Stimulated activated CD8-positive, alpha-beta memory T cell treated with anti-CD3 and anti-CD28 coated beads, Interleukin-12 subunit alpha, Interleukin-12 subunit beta, amount 100 ng/mL, for 1 hour (primary cell): Measurements from ENCODE around the gene MALRD1.

Experiments
- DNase-seq: peaks from one replicate; pipeline ENCODE4 v3.0.0-alpha.2; 2020; ENCODE audit warnings: low read depth

MALRD1 gene

DNA sequence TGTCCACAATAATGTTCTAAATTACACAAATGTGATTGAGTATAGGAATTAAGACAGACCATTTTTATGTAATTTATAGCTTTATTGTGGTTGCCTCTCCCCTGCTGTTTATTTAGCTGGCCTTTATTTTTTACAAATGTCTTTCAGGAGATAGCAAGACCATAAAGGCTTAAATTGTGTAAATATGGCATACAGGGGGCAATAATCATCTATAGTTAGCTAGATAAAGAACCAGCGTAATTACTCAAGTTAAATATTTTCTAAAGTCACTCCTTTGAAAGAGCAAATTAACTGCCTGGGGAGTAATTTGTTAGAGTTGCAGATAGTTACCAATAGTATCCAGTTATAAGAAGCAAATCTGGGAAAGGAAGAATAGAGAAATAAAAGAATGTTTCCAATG is at the start of gene MALRD1:
Gene MALRD1 (plus strand): TSS at position 313 of the 400 bp plus-strand sequence. CDS start 138 bp downstream, outside the sequence.
- DNase-seq = no peak

DNA sequence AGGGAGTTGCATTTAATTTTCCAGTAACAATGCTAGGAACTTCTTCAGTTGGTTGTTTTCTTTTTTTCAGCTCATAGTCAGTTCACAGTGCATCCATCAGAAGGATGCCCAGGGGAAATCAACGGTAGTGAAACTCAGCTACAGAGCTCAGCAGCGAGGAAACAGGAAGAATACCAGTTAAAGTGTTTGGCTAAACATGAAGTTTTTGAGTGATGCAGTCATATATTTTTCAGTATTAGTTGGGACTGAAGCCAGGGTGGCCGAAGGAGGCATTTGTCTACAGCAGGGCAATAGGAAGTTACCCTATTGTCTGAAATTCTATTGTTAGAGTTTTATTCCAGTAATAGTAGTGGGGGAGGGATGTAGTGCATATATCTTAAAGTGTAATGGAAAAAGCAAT is 45.3 kb upstream of the MALRD1 start:
- no peak for DNase-seq

DNA sequence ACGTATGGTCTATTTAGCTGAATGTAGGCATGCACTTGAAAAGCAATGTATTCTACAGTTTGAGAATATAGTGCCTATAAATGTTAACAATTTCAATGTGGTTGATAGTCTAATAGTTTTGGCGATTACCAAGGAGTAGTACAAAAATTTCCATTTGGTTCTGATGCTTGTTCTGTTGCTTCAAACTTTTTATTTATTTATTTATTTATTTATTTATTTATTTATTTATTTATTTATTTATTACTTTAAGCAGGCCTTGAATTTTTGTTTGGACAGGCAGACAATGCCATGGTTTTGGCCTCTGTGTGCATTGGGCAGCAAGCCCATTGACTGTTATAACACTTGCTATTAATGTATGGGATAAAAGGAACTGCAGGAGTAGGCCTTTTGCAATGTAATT is 36.5 kb upstream of the MALRD1 start:
- DNase-seq = no peak

DNA sequence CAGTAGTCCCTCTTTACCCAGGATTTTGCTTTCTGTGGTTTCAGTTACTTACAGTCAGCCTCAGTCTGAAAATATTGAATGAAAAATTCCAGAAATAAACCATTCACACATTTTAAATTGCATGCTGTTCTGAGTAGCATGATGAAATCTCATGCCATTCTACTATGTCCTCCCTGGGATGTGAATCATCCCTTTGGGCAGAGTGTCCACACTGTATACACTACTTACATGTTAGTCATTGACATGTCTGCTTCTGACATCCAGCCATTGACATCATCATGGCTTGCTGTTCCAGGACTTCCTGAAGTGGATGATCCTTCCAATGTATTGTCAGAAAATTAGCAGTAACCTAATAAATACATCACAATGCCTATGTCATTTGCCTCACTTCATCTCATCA is 34.6 kb upstream of the MALRD1 start:
- no peak for DNase-seq

DNA sequence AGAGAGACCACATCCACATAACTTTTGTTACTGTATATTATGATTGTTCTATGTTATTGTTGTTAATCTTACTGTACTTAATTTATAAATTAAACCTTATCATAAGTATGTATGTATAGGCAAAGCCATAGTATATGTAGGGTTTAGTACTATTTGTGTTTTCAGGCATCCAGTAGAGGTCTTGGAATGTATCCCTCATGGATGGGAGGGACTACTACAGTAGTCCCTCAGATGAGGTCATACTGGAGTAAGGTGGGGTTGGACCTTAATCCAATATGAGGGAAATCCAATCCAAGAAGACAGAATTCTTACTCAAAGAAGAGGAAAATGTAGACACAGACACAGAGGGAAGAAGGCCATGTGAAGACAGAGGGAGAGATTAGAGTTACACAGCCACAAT is 34.1 kb upstream of the MALRD1 start:
- DNase-seq = no peak

DNA sequence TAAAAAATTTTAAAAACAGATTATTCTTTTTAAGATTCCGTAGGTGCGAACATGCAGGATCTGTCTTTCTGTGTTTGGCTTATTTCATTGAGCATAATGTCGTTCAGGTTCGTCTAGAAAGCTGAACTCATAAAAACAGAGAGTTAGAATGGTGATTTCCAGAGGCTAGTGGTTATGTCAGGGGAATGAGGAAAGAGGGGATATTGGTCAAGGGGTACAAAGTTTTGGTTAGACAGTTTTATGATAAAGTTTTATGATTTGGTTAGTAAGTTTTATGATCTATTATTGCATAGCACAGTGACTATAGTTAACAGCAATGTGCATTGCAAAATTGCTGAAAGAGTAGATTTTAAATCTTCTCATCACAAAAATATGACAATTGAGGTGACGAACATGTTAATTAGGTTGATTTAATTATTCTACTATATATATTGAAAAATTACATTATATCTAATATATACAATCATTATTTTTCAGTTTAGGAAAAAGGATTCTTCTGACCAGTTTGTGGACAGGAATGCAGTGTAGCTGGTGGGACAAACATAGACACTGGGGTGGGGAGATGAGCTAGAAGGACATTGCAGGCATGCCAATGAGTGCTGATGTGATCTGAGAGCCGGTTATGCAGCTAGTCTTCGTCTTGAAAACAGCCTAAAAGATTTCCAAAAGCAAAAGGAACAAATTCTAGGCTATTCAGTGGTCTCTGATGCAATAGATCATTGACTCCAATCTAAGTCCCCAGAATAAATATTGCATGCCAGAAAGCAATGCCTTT is 31.3 kb upstream of the MALRD1 start:
- no peak for DNase-seq

DNA sequence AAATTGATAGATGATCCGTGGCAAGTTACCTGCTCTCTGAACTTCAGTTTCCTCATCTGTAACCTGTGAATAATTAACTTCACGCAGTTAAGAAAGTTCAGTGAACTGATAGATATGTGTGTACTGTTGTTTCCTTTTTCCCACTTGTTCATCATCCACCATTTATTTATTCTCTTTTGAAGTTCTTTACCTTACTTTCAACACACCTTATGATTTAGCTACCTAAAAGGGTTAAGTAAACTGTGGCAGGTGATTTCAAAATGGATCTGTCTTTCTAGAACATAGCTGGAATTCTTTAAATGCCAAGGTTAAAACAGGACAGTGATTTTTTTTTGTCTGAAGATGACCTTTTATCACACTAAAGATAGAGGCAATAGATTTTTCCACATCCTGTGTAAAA is 27.4 kb upstream of the MALRD1 start:
- DNase-seq = no peak

DNA sequence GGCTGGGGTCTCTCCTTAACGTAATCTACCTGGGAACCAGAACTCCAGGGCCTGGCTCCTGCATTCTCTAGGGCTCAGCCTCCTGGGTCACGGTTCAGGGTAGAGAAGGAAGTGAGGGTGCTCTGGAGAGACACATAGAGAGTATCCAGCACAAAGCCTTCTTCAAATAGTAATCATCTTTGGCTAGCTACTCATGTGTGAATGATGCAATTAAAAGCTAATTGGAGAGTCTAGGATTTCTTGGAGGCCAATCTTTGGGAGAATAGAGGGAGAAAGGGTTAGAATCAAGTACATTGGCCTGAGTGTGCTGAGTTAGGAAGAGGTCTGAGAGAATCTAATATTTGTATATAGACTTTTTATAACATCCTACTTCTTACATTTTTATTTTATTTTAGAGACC is 24.0 kb upstream of the MALRD1 start:
- no peak for DNase-seq

GRCh38 chr10:19031763-19032162 is 16.8 kb upstream of the MALRD1 start:
- no peak for DNase-seq

- no peak for DNase-seq
Measured at GRCh38 chr10:19033741-19034140, 14.9 kb upstream of the MALRD1 start.

- no peak for DNase-seq
Measured at GRCh38 chr10:19041171-19041570, 7.4 kb upstream of the MALRD1 start.

DNA sequence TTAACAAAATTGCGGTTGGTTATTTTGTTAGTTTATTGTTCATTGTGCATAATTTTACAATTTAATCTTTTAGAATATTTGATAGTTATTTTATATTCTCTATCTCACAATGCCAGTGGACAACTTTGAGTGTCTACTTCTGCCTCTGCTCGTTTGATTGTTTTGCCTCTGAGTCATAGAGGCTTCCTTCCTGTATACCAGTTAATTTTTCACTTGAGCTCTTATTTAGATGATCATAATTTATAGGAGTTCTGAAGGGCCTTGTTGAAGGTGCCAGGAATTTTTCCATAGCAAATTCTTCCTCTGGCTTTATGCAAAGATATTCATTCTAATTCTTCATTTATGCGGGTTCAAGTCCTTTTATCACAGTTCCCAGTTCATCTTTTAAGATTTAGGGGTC is 5.2 kb upstream of the MALRD1 start:
- DNase-seq = no peak

GRCh38 chr10:19046679-19047078 is 1.9 kb upstream of the MALRD1 start:
- DNase-seq = no peak

DNA sequence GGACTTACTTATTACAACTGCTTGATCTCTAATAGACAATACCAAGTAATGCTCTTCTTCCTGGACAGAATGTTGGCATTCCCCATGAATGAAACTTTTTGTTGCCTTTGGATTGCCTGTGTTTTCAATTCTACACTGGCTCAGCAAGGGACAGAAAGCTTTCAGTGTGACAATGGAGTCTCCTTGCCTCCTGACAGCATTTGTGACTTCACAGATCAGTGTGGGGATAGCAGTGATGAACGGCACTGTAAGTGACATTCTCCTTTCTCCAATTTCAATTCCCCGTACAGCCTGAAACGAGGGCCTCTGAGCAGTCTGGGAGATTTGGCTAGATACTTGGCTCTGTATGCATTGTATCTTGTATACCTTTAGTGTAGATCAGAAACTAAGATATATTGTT is 290 bp downstream of the MALRD1 start:
- no peak for DNase-seq

GRCh38 chr10:19049567-19049966 is 966 bp downstream of the MALRD1 start:
- no peak for DNase-seq

DNA sequence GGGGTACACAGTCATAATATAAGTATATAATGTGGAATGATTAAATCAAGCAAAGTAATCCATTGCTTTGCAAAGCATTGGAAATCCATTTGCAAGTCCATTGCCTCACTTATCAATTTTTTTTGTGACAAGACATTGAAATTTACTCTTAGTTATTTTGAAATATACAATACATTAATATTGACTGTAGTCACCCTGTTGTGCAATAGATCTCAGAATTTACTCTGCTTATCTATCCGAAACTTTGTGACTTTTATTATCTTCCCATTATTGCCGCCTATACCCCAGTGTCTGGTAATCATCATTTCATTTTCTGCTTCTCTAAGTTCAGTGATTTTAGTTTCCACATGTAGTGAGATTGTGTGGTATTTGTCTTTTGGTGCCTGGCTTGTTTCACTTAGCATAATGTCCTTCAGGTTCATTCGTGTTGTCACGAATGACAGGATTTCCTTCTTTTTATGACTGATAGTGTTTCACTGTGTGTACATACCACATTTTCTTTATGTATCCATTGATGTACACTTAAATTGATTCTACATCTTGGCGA is 5.8 kb downstream of the MALRD1 start:
- DNase-seq = no peak

- DNase-seq = no peak
Measured at GRCh38 chr10:19058046-19058445, 9.4 kb downstream of the MALRD1 start.

DNA sequence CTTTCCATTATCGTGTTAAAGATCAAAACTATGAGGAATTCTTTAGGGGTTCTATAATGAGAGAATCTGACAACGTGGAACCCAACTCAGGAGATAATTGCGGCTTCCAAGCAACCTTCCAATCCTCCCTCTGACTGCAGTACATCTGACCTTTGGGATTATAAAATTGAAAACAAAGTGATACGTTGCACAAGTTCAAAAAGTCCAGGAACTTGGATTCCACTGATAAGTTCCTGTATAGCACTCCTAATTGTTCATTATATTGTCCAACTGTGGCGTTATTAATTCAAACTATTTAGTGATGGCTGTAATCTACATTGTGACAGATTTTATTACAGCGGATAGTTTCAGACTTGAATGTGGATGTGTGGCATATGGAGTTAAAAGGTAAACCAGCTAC is 15.4 kb downstream of the MALRD1 start:
- DNase-seq = no peak

DNA sequence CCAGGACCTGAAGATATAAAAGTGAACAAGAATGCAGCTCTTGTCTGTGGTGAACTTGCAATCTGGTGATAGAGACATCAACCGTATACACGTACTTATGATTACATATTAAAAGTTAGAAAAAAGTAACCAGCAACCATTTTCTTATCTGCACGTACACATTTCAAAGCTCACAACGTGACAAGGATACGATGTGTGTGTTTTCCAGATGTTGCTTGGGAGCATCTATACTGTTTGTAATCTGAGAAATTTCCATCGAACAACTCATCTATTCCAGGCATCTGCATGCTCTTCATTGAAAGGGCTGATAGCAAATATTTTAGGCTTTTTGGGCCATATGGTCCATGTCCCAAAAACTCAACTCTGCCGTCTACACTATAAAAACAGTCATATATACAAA is 23.3 kb downstream of the MALRD1 start:
- DNase-seq = no peak

GRCh38 chr10:19077276-19077675 is 28.7 kb downstream of the MALRD1 start:
- DNase-seq = no peak

- DNase-seq = no peak
Measured at GRCh38 chr10:19096501-19097073, 48.0 kb downstream of the MALRD1 start.

DNA sequence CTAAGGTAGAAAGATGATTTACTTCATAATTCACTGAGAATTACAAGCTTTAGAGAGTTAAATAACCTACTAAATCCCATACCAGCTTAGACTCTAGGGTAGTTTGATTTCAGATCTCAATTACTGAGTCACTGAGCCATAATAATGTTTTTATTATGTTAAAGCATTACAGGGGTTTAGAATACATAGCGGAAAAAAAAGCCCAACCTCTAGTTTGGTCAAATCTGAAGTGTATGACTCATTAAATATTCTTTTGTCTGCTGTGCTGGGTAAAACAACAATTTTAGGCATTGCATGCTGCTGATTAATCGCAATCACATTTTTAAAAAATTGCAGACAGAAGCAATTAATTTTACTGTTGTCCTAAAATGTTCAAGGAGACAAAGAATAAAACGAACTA is 48.5 kb downstream of the MALRD1 start:
- no peak for DNase-seq

GRCh38 chr10:19098803-19099202 is 50.2 kb downstream of the MALRD1 start:
- DNase-seq = no peak

DNA sequence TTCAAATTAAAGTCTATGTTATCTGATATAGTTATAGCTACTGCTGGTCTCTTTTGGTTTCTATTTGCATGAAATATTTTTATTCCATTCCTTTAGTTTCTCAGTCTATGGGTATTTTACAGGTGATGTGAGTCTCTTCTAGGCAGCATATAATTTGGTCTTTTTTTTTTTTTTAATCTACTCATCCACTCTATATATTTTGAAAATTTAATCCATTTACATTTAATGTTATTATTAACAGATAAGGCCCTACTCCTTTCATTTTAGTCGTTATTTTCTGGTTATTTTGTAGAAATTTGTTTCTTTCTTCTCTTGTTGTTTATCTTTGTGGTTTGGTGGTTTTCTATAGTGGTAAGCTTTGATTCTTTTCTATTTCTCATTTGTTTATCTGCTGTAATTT is 58.8 kb downstream of the MALRD1 start:
- DNase-seq = no peak
